Measurements from ENCODE around the gene ABLIM2. TPM values are rescaled to one million over a fixed set of nuclear protein-coding genes. Genes with fewer than 3 reads are reported as not detected.

Gene ABLIM2
- total and polyA plus RNA-seq, 4 donors: 12.2 to 60.4 (median 43.1) TPM

GRCh38 chr4:8085491-8086117, 73.0 kb downstream of the ABLIM2 start:
- no peak for DNase-seq (ENCODE audit: low read depth in 4 of 6, low spot score in 6 of 6)
- Histone ChIP-seq H3K4me1 (ENCODE audit: control insufficient read depth, insufficient read depth, low read length) (peaks cover 33% of the 10 kb centered on the region), H3K27ac (ENCODE audit: low read depth, low read length) (no peak overlapping the region), H3K9me3 (ENCODE audit: control insufficient read depth, insufficient read depth, low read length) (no peaks in the 10 kb centered on the region), H3K27me3 (ENCODE audit: control insufficient read depth, insufficient read depth, low read length) (peaks cover 5% of the 10 kb centered on the region), H3K4me3 (ENCODE audit: low read depth, low read length) (no peak overlapping the region), H3K36me3 (ENCODE audit: control insufficient read depth, insufficient read depth, low read length) (peaks cover 52% of the 10 kb centered on the region)
- 95% methylated on average over 22 of the region's 22 CpGs for WGBS (ENCODE audit: insufficient coverage)

GRCh38 chr4:8084712-8085490, 73.7 kb downstream of the ABLIM2 start:
- Histone ChIP-seq H3K4me1 (ENCODE audit: control insufficient read depth, insufficient read depth, low read length) (peaks cover 40% of the 10 kb centered on the region), H3K36me3 (ENCODE audit: control insufficient read depth, insufficient read depth, low read length) (peaks cover 57% of the 10 kb centered on the region), H3K27ac (ENCODE audit: low read depth, low read length) (no peak overlapping the region), H3K27me3 (ENCODE audit: control insufficient read depth, insufficient read depth, low read length) (peaks cover 5% of the 10 kb centered on the region), H3K9me3 (ENCODE audit: control insufficient read depth, insufficient read depth, low read length) (no peaks in the 10 kb centered on the region), H3K4me3 (ENCODE audit: low read depth, low read length) (no peak overlapping the region)
- WGBS (ENCODE audit: insufficient coverage): 86% methylated on average over 25 of the region's 27 CpGs
- DNase-seq (ENCODE audit: low read depth in 4 of 6, low spot score in 6 of 6): no peak

GRCh38 chr4:8084031-8084660, 74.5 kb downstream of the ABLIM2 start:
- Histone ChIP-seq H3K27me3 (ENCODE audit: control insufficient read depth, insufficient read depth, low read length) (peaks cover 5% of the 10 kb centered on the region), H3K4me1 (ENCODE audit: control insufficient read depth, insufficient read depth, low read length) (peaks cover 47% of the 10 kb centered on the region), H3K27ac (ENCODE audit: low read depth, low read length) (no peak overlapping the region), H3K9me3 (ENCODE audit: control insufficient read depth, insufficient read depth, low read length) (no peaks in the 10 kb centered on the region), H3K36me3 (ENCODE audit: control insufficient read depth, insufficient read depth, low read length) (peaks cover 57% of the 10 kb centered on the region), H3K4me3 (ENCODE audit: low read depth, low read length) (no peak overlapping the region)
- DNase-seq (ENCODE audit: low read depth in 4 of 6, low spot score in 6 of 6): no peak
- WGBS (ENCODE audit: insufficient coverage): 90% methylated on average over 17 of the region's 17 CpGs

- Histone ChIP-seq H3K4me3 (ENCODE audit: low read depth, low read length) (no peak overlapping the region), H3K9me3 (ENCODE audit: control insufficient read depth, insufficient read depth, low read length) (no peaks in the 10 kb centered on the region), H3K4me1 (ENCODE audit: control insufficient read depth, insufficient read depth, low read length) (peaks cover 56% of the 10 kb centered on the region), H3K27me3 (ENCODE audit: control insufficient read depth, insufficient read depth, low read length) (peaks cover 5% of the 10 kb centered on the region), H3K36me3 (ENCODE audit: control insufficient read depth, insufficient read depth, low read length) (peaks cover 56% of the 10 kb centered on the region), H3K27ac (ENCODE audit: low read depth, low read length) (no peak overlapping the region)
- DNase-seq (ENCODE audit: low read depth in 4 of 6, low spot score in 6 of 6): peak in 2 of 6 donors; percentile 33 to 87
- WGBS (ENCODE audit: insufficient coverage): 76% methylated on average over 20 of the region's 21 CpGs
Measured at GRCh38 chr4:8083086-8083825, 75.4 kb downstream of the ABLIM2 start.

- 42% methylated on average over 5 of the region's 10 CpGs for WGBS (ENCODE audit: insufficient coverage)
- peaks cover 53% of the 10 kb centered on the region for H3K36me3 ChIP-seq (ENCODE audit: control insufficient read depth, insufficient read depth, low read length)
- peaks cover 60% of the 10 kb centered on the region for H3K4me1 ChIP-seq (ENCODE audit: control insufficient read depth, insufficient read depth, low read length)
- H3K27me3 ChIP-seq (ENCODE audit: control insufficient read depth, insufficient read depth, low read length): peaks cover 5% of the 10 kb centered on the region
- no peak overlapping the region for H3K4me3 ChIP-seq (ENCODE audit: low read depth, low read length)
- DNase-seq (ENCODE audit: low read depth in 4 of 6, low spot score in 6 of 6): peak in 2 of 6 donors; percentile 48 to 53
- no peaks in the 10 kb centered on the region for H3K9me3 ChIP-seq (ENCODE audit: control insufficient read depth, insufficient read depth, low read length)
- no peak overlapping the region for H3K27ac ChIP-seq (ENCODE audit: low read depth, low read length)
Measured at GRCh38 chr4:8082517-8083055, 76.0 kb downstream of the ABLIM2 start.

- Histone ChIP-seq H3K27me3 (ENCODE audit: control insufficient read depth, insufficient read depth, low read length) (peaks cover 5% of the 10 kb centered on the region), H3K27ac (ENCODE audit: low read depth, low read length) (no peak overlapping the region), H3K4me3 (ENCODE audit: low read depth, low read length) (no peak overlapping the region), H3K4me1 (ENCODE audit: control insufficient read depth, insufficient read depth, low read length) (peaks cover 60% of the 10 kb centered on the region), H3K36me3 (ENCODE audit: control insufficient read depth, insufficient read depth, low read length) (peaks cover 54% of the 10 kb centered on the region), H3K9me3 (ENCODE audit: control insufficient read depth, insufficient read depth, low read length) (no peaks in the 10 kb centered on the region)
- WGBS (ENCODE audit: insufficient coverage): 71% methylated on average over 29 of the region's 29 CpGs
- DNase-seq (ENCODE audit: low read depth in 4 of 6, low spot score in 6 of 6): no peak
Measured at GRCh38 chr4:8081621-8082516, 76.7 kb downstream of the ABLIM2 start.

- no peak overlapping the region for H3K4me3 ChIP-seq (ENCODE audit: low read depth, low read length)
- no peak overlapping the region for H3K27ac ChIP-seq (ENCODE audit: low read depth, low read length)
- no peaks in the 10 kb centered on the region for H3K9me3 ChIP-seq (ENCODE audit: control insufficient read depth, insufficient read depth, low read length)
- peaks cover 5% of the 10 kb centered on the region for H3K27me3 ChIP-seq (ENCODE audit: control insufficient read depth, insufficient read depth, low read length)
- peaks cover 60% of the 10 kb centered on the region for H3K4me1 ChIP-seq (ENCODE audit: control insufficient read depth, insufficient read depth, low read length)
- no peak for DNase-seq (ENCODE audit: low read depth in 4 of 6, low spot score in 6 of 6)
- H3K36me3 ChIP-seq (ENCODE audit: control insufficient read depth, insufficient read depth, low read length): peaks cover 56% of the 10 kb centered on the region
- 83% methylated on average over 9 of the region's 11 CpGs for WGBS (ENCODE audit: insufficient coverage)
Measured at GRCh38 chr4:8081171-8081570, 77.4 kb downstream of the ABLIM2 start.

GRCh38 chr4:8080754-8081065, 77.9 kb downstream of the ABLIM2 start:
- Histone ChIP-seq H3K27ac (ENCODE audit: low read depth, low read length) (no peak overlapping the region), H3K27me3 (ENCODE audit: control insufficient read depth, insufficient read depth, low read length) (peaks cover 5% of the 10 kb centered on the region), H3K4me1 (ENCODE audit: control insufficient read depth, insufficient read depth, low read length) (peaks cover 60% of the 10 kb centered on the region), H3K9me3 (ENCODE audit: control insufficient read depth, insufficient read depth, low read length) (no peaks in the 10 kb centered on the region), H3K36me3 (ENCODE audit: control insufficient read depth, insufficient read depth, low read length) (peaks cover 58% of the 10 kb centered on the region), H3K4me3 (ENCODE audit: low read depth, low read length) (no peak overlapping the region)
- WGBS (ENCODE audit: insufficient coverage): 56% methylated on average over 3 of the region's 5 CpGs
- no peak for DNase-seq (ENCODE audit: low read depth in 4 of 6, low spot score in 6 of 6)

Measured in spinal cord (tissue), 10 donors.